A549 (cell line): ENCODE measurements around the gene BICDL1. TPM values are rescaled to one million over a fixed set of nuclear protein-coding genes. Genes with fewer than 3 reads are reported as not detected.

Experiments used
- ATAC-seq, 2 experiments: fragments of 200-7000 bp in 1 of 2; fragments of >200 bp in 1 of 2; cut with Nextera tagmentation in 1 of 2; cut with Tn5 transposase in 1 of 2; 3 replicates each; pipeline versions ENCODE4 v1.8.0 to v1.9.1; 2018 to 2020; ENCODE audit warnings: mild to moderate bottlenecking in 1 of 2, moderate library complexity in 1 of 2
- CTCF ChIA-PET: fragments of 300-600 bp; sonication (Branson Sonifier 250); formaldehyde crosslinking; extraction: SDS; loops from one replicate; lab custom pipeline; 2021; ENCODE audit warnings: antibody characterized with exemption, inconsistent platforms; lab: Yijun Ruan, JAX
- POLR2A ChIA-PET: fragments of 350-600 bp; formaldehyde crosslinking; extraction: SDS; loops from one replicate; lab custom pipeline; 2021; ENCODE audit warnings: antibody characterized with exemption, inconsistent platforms; lab: Yijun Ruan, JAX
- DNase-seq, 2 experiments: peaks; one replicate each; pipeline versions ENCODE4 v3.0.0 to v3.0.0-alpha.2; 2011 to 2016; ENCODE audit warnings: low read depth in 1 of 2, low spot score in 1 of 2
- FAIRE-seq: peaks from 2 replicates; lab custom pipeline; 2011; peaks lifted over from hg19 to GRCh38; lab: Jason Lieb, UNC
- H3K27ac ChIP-seq, 2 experiments: fragments of >200 bp; sonication (Bioruptor Twin); formaldehyde crosslinking; 3 replicates each; pipeline ENCODE4 v1.5.1; 2016 to 2017
- H3K4me1 ChIP-seq: fragments of >200 bp; sonication (Bioruptor Twin); formaldehyde crosslinking; 3 replicates; pipeline ENCODE4 v1.6.1; 2016
- H3K4me2 ChIP-seq: fragments of >200 bp; sonication (Bioruptor Twin); formaldehyde crosslinking; 3 replicates; pipeline ENCODE4 v1.6.1; 2016
- H3K4me3 ChIP-seq: fragments of >200 bp; sonication (Bioruptor Twin); formaldehyde crosslinking; 3 replicates; pipeline ENCODE4 v1.5.1; 2016
- H3K9me3 ChIP-seq: fragments of >200 bp; sonication (Bioruptor Twin); formaldehyde crosslinking; 3 replicates; pipeline ENCODE4 v1.6.1; 2016
- ATOH8 ChIP-seq: fragments of 250-450 bp; sonication (Bioruptor Pico); IDR thresholded peaks from 2 replicates; pipeline ENCODE4 v1.5.0; 2020; ENCODE audit warnings: low read depth, mild to moderate bottlenecking, moderate library complexity
- BCL3 ChIP-seq: fragments of >200 bp; sonication (Bioruptor Twin); formaldehyde crosslinking; IDR thresholded peaks from 3 replicates; pipeline ENCODE4 v1.6.1; 2016
- BHLHE40 ChIP-seq: IDR thresholded peaks from 2 replicates; pipeline ENCODE4 v1.6.1; 2012; ENCODE audit warnings: low read depth, low read length, inconsistent platforms
- CBX8 ChIP-seq: fragments of 200-600 bp; sonication (generic); IDR thresholded peaks from 2 replicates; pipeline ENCODE4 v1.6.1; 2016
- CEBPB ChIP-seq, 2 experiments: fragments of >200 bp in 1 of 2; sonication (Bioruptor Twin) in 1 of 2; formaldehyde crosslinking in 1 of 2; IDR thresholded peaks; 2 replicates each; pipeline ENCODE4 v1.6.1; 2012 to 2016
- CTCF ChIP-seq: fragments of >200 bp; sonication (Bioruptor Twin); formaldehyde crosslinking; IDR thresholded peaks from 3 replicates; pipeline ENCODE4 v1.5.1; 2016
- EHF ChIP-seq: fragments of 250-450 bp; sonication (Bioruptor Pico); IDR thresholded peaks from 2 replicates; pipeline ENCODE4 v1.5.0; 2020; ENCODE audit warnings: mild to moderate bottlenecking
- ELK1 ChIP-seq: fragments of 150-350 bp; IDR thresholded peaks from 2 replicates; pipeline ENCODE4 v1.6.1; 2014; ENCODE audit warnings: low read depth, mild to moderate bottlenecking, low read length
- ESRRA ChIP-seq: fragments of 150-350 bp; IDR thresholded peaks from 2 replicates; pipeline ENCODE4 v1.6.1; 2014; ENCODE audit warnings: mild to moderate bottlenecking, low read length, borderline replicate concordance
- HMGXB4 ChIP-seq: fragments of 250-450 bp; sonication (Bioruptor Pico); IDR thresholded peaks from 2 replicates; pipeline ENCODE4 v1.5.0; 2021; ENCODE audit warnings: mild to moderate bottlenecking, moderate library complexity, borderline replicate concordance
- HOXA7 ChIP-seq: fragments of 250-450 bp; sonication (Bioruptor Pico); IDR thresholded peaks from 2 replicates; pipeline ENCODE4 v1.5.0; 2020; ENCODE audit warnings: mild to moderate bottlenecking, moderate library complexity
- HOXB13 ChIP-seq: fragments of 250-450 bp; sonication (Bioruptor Pico); IDR thresholded peaks from 2 replicates; pipeline ENCODE4 v1.5.0; 2020; ENCODE audit warnings: low read depth, mild to moderate bottlenecking, moderate library complexity
- HOXB5 ChIP-seq: fragments of 250-450 bp; sonication (Bioruptor Pico); IDR thresholded peaks from 2 replicates; pipeline ENCODE4 v1.5.0; 2020; ENCODE audit warnings: mild to moderate bottlenecking, moderate library complexity
- KDM1A ChIP-seq: fragments of 200-600 bp; sonication (generic); IDR thresholded peaks from 2 replicates; pipeline ENCODE4 v1.6.1; 2016; ENCODE audit warnings: low read depth, mild to moderate bottlenecking
- KDM5A ChIP-seq: fragments of 200-600 bp; sonication (generic); IDR thresholded peaks from 2 replicates; pipeline ENCODE4 v1.6.1; 2016; ENCODE audit warnings: antibody characterized with exemption, mild to moderate bottlenecking
- MAZ ChIP-seq: fragments of 150-350 bp; IDR thresholded peaks from 2 replicates; pipeline ENCODE4 v1.6.1; 2014; ENCODE audit warnings: antibody characterized with exemption, low read depth, low read length, borderline replicate concordance
- MYC ChIP-seq: IDR thresholded peaks from 2 replicates; pipeline ENCODE4 v1.6.1; 2012; ENCODE audit warnings: mild to moderate bottlenecking, inconsistent platforms, low read length, improper control_type of control experiment, borderline replicate concordance
- PHF8 ChIP-seq: fragments of 200-600 bp; sonication (generic); IDR thresholded peaks from 2 replicates; pipeline ENCODE4 v1.6.1; 2016; ENCODE audit warnings: low read depth, mild to moderate bottlenecking, antibody characterized with exemption, moderate library complexity, borderline replicate concordance
- POLR2A ChIP-seq: IDR thresholded peaks from 2 replicates; pipeline ENCODE4 v1.6.1; 2012; ENCODE audit warnings: mild to moderate bottlenecking, low read length
- SMC3 ChIP-seq: fragments of >200 bp; sonication (Bioruptor Twin); formaldehyde crosslinking; IDR thresholded peaks from 3 replicates; pipeline ENCODE4 v1.6.1; 2018; ENCODE audit warnings: inconsistent platforms
- TP53 ChIP-seq: fragments of 250-450 bp; sonication (Bioruptor Pico); IDR thresholded peaks from 2 replicates; pipeline ENCODE4 v1.5.0; 2021; ENCODE audit warnings: mild to moderate bottlenecking, moderate library complexity
- ZFP36 ChIP-seq: fragments of 450-650 bp; IDR thresholded peaks from 2 replicates; pipeline ENCODE4 v1.6.1; 2014; ENCODE audit warnings: borderline replicate concordance; ENCODE audit not compliant: partially characterized antibody
- ZNF302 ChIP-seq: fragments of 250-450 bp; sonication (Bioruptor Pico); IDR thresholded peaks from 2 replicates; pipeline ENCODE4 v1.9.0; 2021; ENCODE audit warnings: inconsistent platforms, mild to moderate bottlenecking, moderate library complexity
- ZSCAN20 ChIP-seq: fragments of 250-450 bp; sonication (Bioruptor Pico); IDR thresholded peaks from 2 replicates; pipeline ENCODE4 v1.8.0; 2022; ENCODE audit warnings: mild to moderate bottlenecking, moderate library complexity
- WGBS: methylation state at CpG from one replicate; pipeline ENCODE4 v1.1.6; 2017; ENCODE audit errors: missing lambda C conversion rate; 5-methylcytosine and 5-hydroxymethylcytosine counted together
- polyA plus RNA-seq, 4 experiments: library from polyadenylated mRNA; depleted of rRNA in 3 of 4; stranded (reverse); fragments of >200 nt; fragmentation: RNase III in 1 of 4; extraction: RNeasy Plus Mini Kit Qiagen cat#74134 plus additional on column Dnase treatment in 1 of 4; gene quantifications; 2 replicates in 3 of 4; 3 replicates in 1 of 4; pipeline ENCODE4 v1.2.3, GENCODE V29; 2011 to 2017
- TF ChIP-seq, protein P1 (sequence below): IDR thresholded peaks from 2 replicates; pipeline ENCODE4 v1.6.1; 2012
- TF ChIP-seq, protein P2 (sequence below): fragments of 450-650 bp; IDR thresholded peaks from 2 replicates; pipeline ENCODE4 v1.6.1; 2014; ENCODE audit warnings: antibody characterized with exemption

The BICDL1 gene
- polyA plus RNA-seq, 2 of the 4 experiments (the other 2 are of a cell fraction) = 3.8 to 4.5 TPM

- TF ChIP-seq BCL3 (peak; percentile 70; the same call in 1 of the 3 replicates), SMC3 (peak; percentile 90), ELK1 (no peak), MYC (peak; percentile 63; the same call in 1 of the 2 replicates), HOXB5 (CRISPR knock-in tag) (peak; percentile 72; the same call in 1 of the 2 replicates), ZFP36 (no peak), KDM5A (no peak), CEBPB (IDR thresholded peaks at IDR 0.05) (peak in 1 of 2 experiments; percentile 2; a peak in 1 of 4 replicates), ZSCAN20 (CRISPR knock-in tag) (no peak), HOXA7 (CRISPR knock-in tag) (no peak)
Measured at GRCh38 chr12:120086801-120087621, 98.0 kb downstream of the BICDL1 start (continued).

DNA sequence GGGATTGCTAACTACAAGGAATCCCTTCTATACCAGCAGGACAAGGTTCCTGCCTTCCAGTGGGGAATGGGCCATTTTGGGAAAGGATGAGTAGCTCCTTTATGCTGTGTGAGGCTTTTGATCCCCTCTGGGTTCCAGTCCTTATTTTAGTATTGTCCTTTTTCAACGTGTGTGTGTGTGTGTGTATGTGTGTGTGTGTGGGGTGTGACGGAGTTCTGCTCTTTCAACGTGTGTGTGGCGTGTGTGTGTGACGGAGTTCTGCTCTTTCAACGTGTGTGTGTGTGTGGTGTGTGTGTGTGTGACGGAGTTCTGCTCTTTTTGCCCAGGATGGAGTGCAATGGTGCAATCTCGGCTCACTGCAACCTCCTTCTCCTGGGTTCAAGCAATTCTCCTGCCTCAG, 100.1 kb downstream of the BICDL1 start:
- Histone ChIP-seq H3K4me3 (no peak overlapping the region), H3K27ac (no peak overlapping the region), H3K4me1 (peaks cover 17% of the 10 kb centered on the region), H3K4me2 (no peak overlapping the region), H3K9me3 (no peaks in the 10 kb centered on the region)
- 77% methylated on average over 8 of the region's 8 CpGs for WGBS
- POLR2A ChIA-PET = no interaction called here
- FAIRE-seq = no peak
- CTCF ChIA-PET = interaction anchor here (1.0 kb wide), 1 partner anchor 9 kb away, joined by 4 read pairs; no protein-coding TSS in a partner anchor
- TF ChIP-seq ATOH8 (no peak), CEBPB (IDR thresholded peaks at IDR 0.05) (no peak), HOXB13 (CRISPR knock-in tag) (no peak), KDM1A (no peak), TP53 (CRISPR knock-in tag) (no peak), EHF (CRISPR knock-in tag) (no peak), BHLHE40 (no peak), ZFP36 (no peak), CTCF (no peak), HMGXB4 (CRISPR knock-in tag) (no peak), POLR2A (no peak), ESRRA (no peak), MAZ (no peak), ZSCAN20 (CRISPR knock-in tag) (no peak), ZNF302 (CRISPR knock-in tag) (no peak), PHF8 (no peak), CBX8 (no peak)
- TF ChIP-seq, protein P1, sequence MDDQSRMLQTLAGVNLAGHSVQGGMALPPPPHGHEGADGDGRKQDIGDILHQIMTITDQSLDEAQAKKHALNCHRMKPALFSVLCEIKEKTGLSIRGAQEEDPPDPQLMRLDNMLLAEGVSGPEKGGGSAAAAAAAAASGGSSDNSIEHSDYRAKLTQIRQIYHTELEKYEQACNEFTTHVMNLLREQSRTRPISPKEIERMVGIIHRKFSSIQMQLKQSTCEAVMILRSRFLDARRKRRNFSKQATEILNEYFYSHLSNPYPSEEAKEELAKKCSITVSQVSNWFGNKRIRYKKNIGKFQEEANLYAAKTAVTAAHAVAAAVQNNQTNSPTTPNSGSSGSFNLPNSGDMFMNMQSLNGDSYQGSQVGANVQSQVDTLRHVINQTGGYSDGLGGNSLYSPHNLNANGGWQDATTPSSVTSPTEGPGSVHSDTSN = no peak
- TF ChIP-seq, protein P2, sequence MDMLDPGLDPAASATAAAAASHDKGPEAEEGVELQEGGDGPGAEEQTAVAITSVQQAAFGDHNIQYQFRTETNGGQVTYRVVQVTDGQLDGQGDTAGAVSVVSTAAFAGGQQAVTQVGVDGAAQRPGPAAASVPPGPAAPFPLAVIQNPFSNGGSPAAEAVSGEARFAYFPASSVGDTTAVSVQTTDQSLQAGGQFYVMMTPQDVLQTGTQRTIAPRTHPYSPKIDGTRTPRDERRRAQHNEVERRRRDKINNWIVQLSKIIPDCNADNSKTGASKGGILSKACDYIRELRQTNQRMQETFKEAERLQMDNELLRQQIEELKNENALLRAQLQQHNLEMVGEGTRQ = no peak
- TF ChIP-seq, all 56 proteins: peak for 0
- ATAC-seq (no peak), DNase-seq (no peak)
